ENCODE data around the gene ZSWIM4. TPM values are rescaled to one million over a fixed set of nuclear protein-coding genes. Genes with fewer than 3 reads are reported as not detected.

The ZSWIM4 gene
- polyA plus RNA-seq, 1 of the 3 experiments (the other 2 are of a cell fraction), result 4.7 TPM

- H4K20me1 ChIP-seq (ENCODE audit: insufficient read depth), result peaks cover 49% of the 10 kb centered on the region
- peaks cover 78% of the 10 kb centered on the region for H3F3A ChIP-seq (replicated peaks; ENCODE audit: insufficient read depth)
- ChIA-PET POLR2A (interaction anchor here (0.7 to 0.9 kb wide), 2 partner anchors 47 to 70 kb away, joined by 3 to 5 read pairs; partner anchors contain the start of gene ZSWIM4), CTCF (interaction anchor here (0.7 to 1.5 kb wide), 2 partner anchors 20 to 24 kb away, joined by 3 to 15 read pairs; no protein-coding TSS in a partner anchor)
- H3K27ac ChIP-seq (ENCODE audit: low read depth in 2 of 2, low read length in 1 of 2), result peak overlapping the region; percentile 99 to 100
- peak overlapping the region; percentile 77 to 82 for H3K4me3 ChIP-seq (ENCODE audit: low read depth in 2 of 2, low read length in 1 of 2)
- WGBS (ENCODE audit: low lambda C conversion rate), result 0% methylated on average over 18 of the region's 95 CpGs
- H3K4me2 ChIP-seq, result peak overlapping the region; percentile 99
- H3K79me2 ChIP-seq (ENCODE audit: insufficient read depth), result peaks cover 68% of the 10 kb centered on the region
- H3K27me3 ChIP-seq (ENCODE audit: insufficient read depth), result no peaks in the 10 kb centered on the region
- peak overlapping the region; percentile 99 for H3K9ac ChIP-seq
- peak; percentile 87 for DNase-seq
- no peaks in the 10 kb centered on the region for H3K9me2 ChIP-seq
- no peak overlapping the region for H2AFZ ChIP-seq (ENCODE audit: low read depth)
- H3K36me3 ChIP-seq (replicated peaks in 1 of 2; ENCODE audit: control insufficient read depth in 1 of 2, insufficient read depth in 2 of 2, low read length in 1 of 2), result peaks cover 8 to 33% of the 10 kb centered on the region in 2 experiments
- TF ChIP-seq NRF1 (IDR thresholded peaks at IDR 0.05; ENCODE audit: low read depth, low read length) (no peak), FOXM1 (IDR thresholded peaks at IDR 0.05; ENCODE audit: low read depth) (no peak), MXI1 (IDR thresholded peaks at IDR 0.05; ENCODE audit: low read depth, low read length) (peak; percentile 7; the same call in 1 of the 2 replicates), REST (IDR thresholded peaks at IDR 0.05; ENCODE audit: low read depth, low read length) (peak; percentile 43; the same call in 1 of the 2 replicates), USF2 (IDR thresholded peaks at IDR 0.05; ENCODE audit: borderline replicate concordance, low read depth, low read length) (peak; percentile 15; the same call in 1 of the 2 replicates), YY1 (IDR thresholded peaks at IDR 0.05; ENCODE audit: low read depth) (no peak), RXRA (IDR thresholded peaks at IDR 0.05; ENCODE audit: borderline replicate concordance, low read depth) (no peak), TAF1 (IDR thresholded peaks at IDR 0.05; ENCODE audit: borderline replicate concordance, low read depth, low read length) (peak; percentile 87), NFIC (IDR thresholded peaks at IDR 0.05; ENCODE audit: borderline replicate concordance) (no peak), MAX (IDR thresholded peaks at IDR 0.05; ENCODE audit: low read depth) (peak; percentile 9; the same call in 1 of the 2 replicates), POLR2AphosphoS5 (IDR thresholded peaks at IDR 0.05; ENCODE audit: low read depth, low read length) (peak; percentile 98), USF1 (IDR thresholded peaks at IDR 0.05; ENCODE audit: borderline replicate concordance, low read depth) (peak; percentile 81)
- H3K4me1 ChIP-seq (ENCODE audit: control insufficient read depth in 1 of 2, insufficient read depth in 2 of 2, low read depth in 1 of 2, low read length in 1 of 2), result peaks cover 40 to 58% of the 10 kb centered on the region in 2 experiments
- no peaks in the 10 kb centered on the region for H3K9me3 ChIP-seq
Measured at GRCh38 chr19:13842291-13843103, 47.3 kb downstream of the ZSWIM4 start.

Measured in SK-N-SH (cell line).